Measurements from ENCODE around the gene NAA10. TPM values are rescaled to one million over a fixed set of nuclear protein-coding genes. Genes with fewer than 3 reads are reported as not detected.

Gene NAA10
- total RNA-seq, 4 donors from 2014 or later, result 58.7 to 89.3 (median 69.7) TPM

GRCh38 chrX:153927672-153927921 lies 7.2 kb downstream of the NAA10 start:
- Histone ChIP-seq H3K36me3 (peaks cover 0 to 5% of the 10 kb centered on the region in 2 donors), H3K27me3 (no peaks in the 10 kb centered on the region), H3K4me3 (replicated peaks in 1 of 3) (peak overlapping the region; percentile 18 to 49 (median 20)), H3K27ac (peak overlapping the region; percentile 71 to 83 (median 76)), H3K9me3 (no peaks in the 10 kb centered on the region), H3K4me1 (peaks cover 4 to 20% of the 10 kb centered on the region in 2 donors)
- WGBS, 2 donors, result 0% methylated on average over 2 to 4 of the region's 8 CpGs
- no peak for TF ChIP-seq POLR2A (IDR thresholded peaks at IDR 0.05)
- no peak for TF ChIP-seq CTCF (IDR thresholded peaks at IDR 0.05)
- intact Hi-C loops (cut with DNase I), result no loop called here
- DNase-seq, result no peak

GRCh38 chrX:153926858-153927671 lies 7.8 kb downstream of the NAA10 start:
- H3K9me3 ChIP-seq, result no peaks in the 10 kb centered on the region
- TF ChIP-seq POLR2A (IDR thresholded peaks at IDR 0.05) (no peak), CTCF (IDR thresholded peaks at IDR 0.05) (no peak)
- DNase-seq, result no peak
- no peaks in the 10 kb centered on the region for H3K27me3 ChIP-seq
- peaks cover 0 to 5% of the 10 kb centered on the region in 2 donors for H3K36me3 ChIP-seq
- H3K4me1 ChIP-seq, result peaks cover 4 to 20% of the 10 kb centered on the region in 2 donors
- H3K27ac ChIP-seq, result peak overlapping the region; percentile 71 to 83 (median 76)
- peak overlapping the region in 2 of 3 donors; percentile 18 to 49 for H3K4me3 ChIP-seq (replicated peaks in 1 of 3)
- WGBS, 2 donors, result 20 to 80% methylated on average over 1 to 3 of the region's 31 CpGs
- intact Hi-C loops (cut with DNase I), result no loop called here

- Histone ChIP-seq H3K27me3 (no peaks in the 10 kb centered on the region), H3K36me3 (peaks cover 0 to 1% of the 10 kb centered on the region in 2 donors), H3K27ac (peak overlapping the region in 1 of 3 donors; percentile 83), H3K4me3 (replicated peaks in 1 of 3) (no peak overlapping the region), H3K4me1 (peaks cover 4 to 20% of the 10 kb centered on the region in 2 donors), H3K9me3 (no peaks in the 10 kb centered on the region)
- TF ChIP-seq POLR2A (IDR thresholded peaks at IDR 0.05) (no peak), CTCF (IDR thresholded peaks at IDR 0.05) (no peak)
- DNase-seq, result no peak
- intact Hi-C loops (cut with DNase I), result no loop called here
- 0% methylated on average over 1 of the region's 4 CpGs; no CpG with 5 or more reads in 1 of the 2 donors for WGBS, 2 donors
Measured at GRCh38 chrX:153926552-153926857, 8.3 kb downstream of the NAA10 start.

GRCh38 chrX:153925739-153926551 lies 8.9 kb downstream of the NAA10 start, which contains the start of gene ARHGAP4:
TSS of gene ARHGAP4 (minus strand) at chrX:153926264. CDS start at chrX:153926202, 62 bp downstream.
- no peak for DNase-seq
- Histone ChIP-seq H3K27ac (peak within 1 kb of the TSS in 1 of 3 donors; percentile 83), H3K36me3 (no peaks in the 10 kb centered on the region), H3K4me3 (replicated peaks in 1 of 3) (peak within 1 kb of the TSS in 1 of 3 donors; percentile 49), H3K27me3 (no peaks in the 10 kb centered on the region), H3K9me3 (no peaks in the 10 kb centered on the region), H3K4me1 (peaks cover 4 to 20% of the 10 kb centered on the region in 2 donors)
- intact Hi-C loops (cut with DNase I), result no loop called here
- WGBS, 2 donors, result 33 to 40% methylated on average over 4 to 9 of the region's 59 CpGs
- TF ChIP-seq CTCF (IDR thresholded peaks at IDR 0.05), result no peak
- TF ChIP-seq POLR2A (IDR thresholded peaks at IDR 0.05), result no peak

GRCh38 chrX:153925387-153925738 lies 9.5 kb downstream of the NAA10 start:
- peaks cover 4 to 20% of the 10 kb centered on the region in 2 donors for H3K4me1 ChIP-seq
- TF ChIP-seq POLR2A (IDR thresholded peaks at IDR 0.05) (no peak), CTCF (IDR thresholded peaks at IDR 0.05) (no peak)
- intact Hi-C loops (cut with DNase I), result no loop called here
- DNase-seq, result no peak
- no peak overlapping the region for H3K4me3 ChIP-seq (replicated peaks in 1 of 3)
- 88 to 90% methylated on average over 2 to 3 of the region's 4 CpGs for whole genome bisulfite sequencing, 2 donors
- H3K36me3 ChIP-seq, result no peaks in the 10 kb centered on the region
- no peak overlapping the region for H3K27ac ChIP-seq
- no peaks in the 10 kb centered on the region for H3K9me3 ChIP-seq
- no peaks in the 10 kb centered on the region for H3K27me3 ChIP-seq

Measured in thyroid gland (tissue), 4 donors.